Loucy (cell line): ENCODE data around the gene DNMBP.

Source experiments
- CTCF ChIP-seq: fragments of 200-600 bp; sonication (generic); conservative IDR thresholded peaks from 2 replicates; pipeline ENCODE4 v1.5.1; 2014; ENCODE audit warnings: mild to moderate bottlenecking, antibody characterized with exemption, low read length
- EZH2phosphoT487 ChIP-seq: fragments of 200-600 bp; IDR thresholded peaks from 2 replicates; pipeline ENCODE4 v1.6.1; 2018; ENCODE audit warnings: antibody characterized with exemption, mild to moderate bottlenecking, moderate library complexity, borderline replicate concordance

- TF ChIP-seq CTCF (no peak), EZH2phosphoT487 (no peak)
Measured at GRCh38 chr10:99927721-99928280, 81.9 kb downstream of the DNMBP start.
